GM21381 (cell line): ENCODE measurements around the gene RIBC1.
"Not testable (repeated sequence)": the region's sequence is repeated elsewhere in the genome, so short reads cannot be mapped to it uniquely, and the experiment has no call there.

Experiments
- ATAC-seq: cut with Tn5 transposase; IDR thresholded peaks from one replicate; pipeline ENCODE4 v1.9.1; 2021; ENCODE audit warnings: mild to moderate bottlenecking, moderate library complexity; ENCODE audit not compliant: unreplicated experiment

The RIBC1 gene

DNA sequence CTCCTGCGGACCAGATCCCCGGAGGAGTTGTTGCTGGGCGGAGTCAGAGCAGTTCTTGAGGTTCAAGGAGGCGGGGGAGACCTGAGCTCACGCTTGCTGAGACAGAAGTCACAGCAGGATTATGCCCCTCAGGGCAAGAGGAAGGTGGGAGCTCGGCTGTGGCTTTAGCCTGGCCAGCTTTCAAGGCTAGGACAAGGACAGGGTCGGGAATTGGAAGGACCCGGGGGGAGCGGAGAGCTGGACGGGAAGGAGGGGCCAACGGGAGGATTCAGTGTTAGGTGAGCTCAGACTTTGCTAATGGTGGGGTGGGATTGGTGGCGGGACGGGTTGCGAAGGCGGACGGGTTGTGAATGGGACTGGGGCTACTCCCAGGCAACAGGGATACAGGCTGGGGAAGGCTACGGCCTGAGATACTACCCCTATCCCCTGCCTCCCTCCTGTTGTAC, at the start of gene RIBC1:
RIBC1 (plus strand) TSS at position 13 of the 446 bp plus-strand sequence. CDS start 3,404 bp downstream, outside the sequence.
- no peak for ATAC-seq

DNA sequence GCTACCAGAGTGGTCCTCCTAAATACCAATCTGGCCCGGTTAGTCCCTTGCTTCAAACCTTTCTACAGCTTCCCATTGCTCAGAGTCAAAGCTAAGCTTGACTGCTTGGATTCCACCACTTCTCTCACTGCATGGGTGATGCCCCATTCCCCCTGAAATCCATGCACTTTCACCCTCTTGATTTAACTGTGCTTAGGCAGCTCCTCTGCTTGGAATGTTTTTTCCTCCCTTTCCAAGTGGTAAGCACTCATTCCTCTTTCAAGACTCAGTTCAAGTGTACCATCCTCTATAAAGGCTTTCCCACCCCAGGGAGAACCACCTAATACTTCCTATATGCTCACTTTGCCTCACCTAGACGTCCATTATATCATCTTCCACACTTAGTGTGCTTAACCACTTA, 49.4 kb upstream of the RIBC1 start:
- ATAC-seq: no peak

DNA sequence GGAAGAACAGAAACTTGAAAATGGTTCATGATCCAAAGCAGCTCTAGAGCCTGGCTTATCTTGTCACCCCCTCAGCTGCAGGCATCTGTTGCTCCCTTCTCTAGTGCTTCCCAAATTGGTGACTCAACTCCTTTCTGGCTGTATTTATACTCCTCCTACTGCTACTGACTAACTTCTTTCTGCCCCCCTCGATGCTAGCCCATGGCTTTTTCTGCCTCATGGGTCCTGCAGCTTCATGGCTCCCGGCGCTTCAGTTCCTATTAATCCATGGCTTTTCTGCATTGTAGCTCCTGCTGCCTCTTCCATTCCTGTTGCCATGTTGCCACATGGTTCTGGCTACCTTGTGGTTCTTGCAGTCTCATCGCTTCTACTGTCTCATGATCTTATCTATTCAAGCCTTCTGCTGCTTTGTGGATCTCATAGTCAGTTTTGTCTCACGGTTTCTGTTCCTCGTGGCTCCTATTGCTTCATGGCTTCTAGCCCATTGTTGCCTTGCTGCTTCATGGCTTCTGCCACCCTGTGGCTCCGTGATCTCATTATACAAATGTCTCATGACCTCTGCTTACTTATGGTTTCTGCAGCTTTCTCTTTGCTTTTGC, 48.4 kb upstream of the RIBC1 start:
- ATAC-seq: no peak

DNA sequence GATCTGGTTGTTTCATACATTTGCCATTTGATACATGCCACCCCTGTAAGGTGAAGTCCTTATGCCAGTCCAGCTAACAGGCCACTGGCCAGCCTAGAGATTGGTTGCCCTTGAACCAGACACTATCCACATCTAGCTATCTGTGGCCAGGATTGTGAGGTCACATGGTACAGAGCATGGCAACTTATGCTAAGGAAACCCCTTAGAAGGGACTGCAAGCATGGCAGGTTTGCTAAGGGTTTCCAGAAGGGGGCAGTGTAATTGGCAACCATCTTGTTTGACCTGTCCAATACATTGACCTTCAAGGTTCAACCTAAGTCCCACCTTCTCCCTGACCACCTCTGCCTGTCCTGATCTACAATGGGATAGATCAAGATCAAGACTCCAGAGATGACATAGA, 47.8 kb upstream of the RIBC1 start:
- no peak for ATAC-seq

DNA sequence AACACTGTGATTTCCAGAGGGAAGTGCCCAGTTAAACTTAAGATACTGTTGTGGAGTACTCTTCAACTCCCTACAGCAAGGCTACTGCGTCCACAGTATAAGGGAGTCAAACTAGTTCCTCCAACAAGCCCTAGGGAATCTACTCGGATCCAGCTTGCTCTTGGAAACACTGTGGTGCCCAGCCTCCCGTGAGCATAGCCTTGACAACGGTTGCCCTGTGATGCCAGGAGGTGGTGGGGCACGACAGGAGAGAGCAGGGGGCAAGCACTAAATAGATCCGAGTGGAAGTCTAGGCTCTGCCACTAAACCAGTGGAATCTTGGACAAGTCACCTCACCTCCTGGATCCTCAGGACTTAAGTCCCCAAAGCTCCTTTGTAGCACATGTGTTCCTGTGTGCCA, 45.8 kb upstream of the RIBC1 start:
- no peak for ATAC-seq

DNA sequence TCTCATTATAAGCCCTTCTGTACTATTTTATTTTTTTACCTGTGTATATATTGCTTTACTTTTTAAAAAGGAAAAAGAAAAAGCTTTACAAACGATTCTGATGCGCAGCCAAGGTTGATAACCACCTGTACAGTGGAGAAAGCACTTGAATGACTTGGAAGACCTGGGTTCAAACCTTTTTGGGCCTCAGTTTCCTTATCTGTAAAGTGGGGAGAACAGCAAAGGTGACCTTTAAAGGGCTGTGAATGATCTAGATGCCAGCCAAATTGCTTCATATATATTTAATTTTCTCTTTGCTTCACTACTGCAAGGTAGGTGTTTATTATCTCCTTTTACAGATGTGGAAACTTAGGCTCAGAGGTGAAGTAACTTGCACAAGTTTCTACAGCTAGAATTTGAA, 45.2 kb upstream of the RIBC1 start:
- ATAC-seq: no peak

DNA sequence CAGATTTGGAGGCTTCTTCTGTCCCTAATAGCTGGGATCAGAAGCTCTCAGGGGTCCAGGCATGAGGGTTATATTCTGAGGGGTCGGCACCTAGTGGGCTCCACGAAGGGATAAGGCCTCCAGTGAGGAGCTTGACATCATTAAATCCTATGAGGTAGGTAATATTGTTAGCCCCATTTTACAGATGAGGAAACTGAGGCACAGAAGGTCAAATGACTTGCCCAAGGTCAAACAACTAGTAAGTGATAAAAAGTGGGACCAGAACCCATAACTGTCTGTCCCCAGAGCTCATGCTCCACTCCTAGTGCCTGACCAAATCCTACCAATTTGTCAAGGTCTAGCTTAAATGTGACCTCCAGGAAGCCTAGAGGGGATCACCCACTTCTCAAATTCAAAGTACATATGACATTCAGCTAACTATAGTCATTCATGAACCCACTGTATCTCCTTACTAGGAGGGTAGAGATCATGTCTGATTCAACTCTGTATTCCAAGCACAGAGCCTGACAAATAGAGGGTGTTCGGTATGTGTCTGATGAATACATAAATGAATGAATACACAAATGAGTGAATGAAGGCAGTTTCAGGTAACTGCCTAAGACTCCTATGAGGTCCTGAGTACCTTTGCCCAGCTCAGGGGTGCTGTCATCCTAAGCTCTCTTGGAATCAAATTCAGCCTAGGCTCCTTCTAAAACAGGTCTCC, 43.5 kb upstream of the RIBC1 start:
- ATAC-seq: no peak

DNA sequence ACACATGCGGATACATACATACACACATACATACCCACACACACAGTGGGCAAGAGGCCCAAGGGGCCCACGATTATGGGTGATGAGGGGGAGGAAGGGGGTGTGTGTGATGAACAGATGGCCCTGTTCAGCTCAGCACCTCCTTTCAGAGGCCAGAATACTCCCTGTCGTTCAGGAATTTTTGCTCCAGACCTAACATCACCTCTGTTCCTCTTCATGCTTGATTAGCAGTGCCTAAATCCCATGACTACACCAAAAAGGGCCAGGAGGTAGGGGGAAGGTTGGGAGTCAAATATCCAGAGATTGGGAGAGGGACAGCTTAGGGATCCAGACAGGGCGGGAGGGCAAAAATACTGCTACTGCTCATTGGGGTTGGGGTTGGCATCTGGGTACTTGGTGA, 42.9 kb upstream of the RIBC1 start:
- ATAC-seq: no peak

DNA sequence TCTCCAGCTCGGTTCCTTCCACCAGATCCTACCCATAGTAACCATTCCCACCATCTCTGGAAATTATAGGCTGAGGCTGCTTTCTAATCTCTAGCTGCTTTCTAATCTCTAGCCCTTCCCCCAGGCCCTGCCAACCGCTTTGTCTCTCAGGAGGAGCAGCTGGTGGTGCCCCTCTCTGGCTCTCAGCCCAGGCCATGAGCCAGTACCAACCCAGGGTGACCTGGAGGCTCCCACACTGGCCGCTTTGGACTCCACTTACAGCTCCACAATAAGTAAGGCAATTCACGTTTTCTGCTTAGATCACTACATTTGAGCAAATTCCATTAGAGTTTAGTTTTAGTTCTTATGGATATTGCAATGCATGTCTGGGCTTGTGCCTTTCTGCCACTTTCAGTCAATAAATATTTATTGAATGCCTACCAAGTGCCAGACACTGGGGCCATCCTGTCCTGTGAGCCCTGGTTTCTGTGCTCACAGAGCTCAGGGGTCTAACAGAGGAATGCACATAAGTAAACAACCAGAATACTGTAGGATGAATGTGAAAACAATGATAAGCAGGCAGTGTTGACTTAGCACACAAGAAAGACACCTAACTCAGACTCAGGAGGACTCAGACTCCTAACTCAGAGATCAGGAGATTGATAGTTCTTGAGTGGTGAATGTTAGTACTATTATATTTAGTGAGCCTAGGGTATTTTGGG, 39.1 kb upstream of the RIBC1 start:
- ATAC-seq: no peak

DNA sequence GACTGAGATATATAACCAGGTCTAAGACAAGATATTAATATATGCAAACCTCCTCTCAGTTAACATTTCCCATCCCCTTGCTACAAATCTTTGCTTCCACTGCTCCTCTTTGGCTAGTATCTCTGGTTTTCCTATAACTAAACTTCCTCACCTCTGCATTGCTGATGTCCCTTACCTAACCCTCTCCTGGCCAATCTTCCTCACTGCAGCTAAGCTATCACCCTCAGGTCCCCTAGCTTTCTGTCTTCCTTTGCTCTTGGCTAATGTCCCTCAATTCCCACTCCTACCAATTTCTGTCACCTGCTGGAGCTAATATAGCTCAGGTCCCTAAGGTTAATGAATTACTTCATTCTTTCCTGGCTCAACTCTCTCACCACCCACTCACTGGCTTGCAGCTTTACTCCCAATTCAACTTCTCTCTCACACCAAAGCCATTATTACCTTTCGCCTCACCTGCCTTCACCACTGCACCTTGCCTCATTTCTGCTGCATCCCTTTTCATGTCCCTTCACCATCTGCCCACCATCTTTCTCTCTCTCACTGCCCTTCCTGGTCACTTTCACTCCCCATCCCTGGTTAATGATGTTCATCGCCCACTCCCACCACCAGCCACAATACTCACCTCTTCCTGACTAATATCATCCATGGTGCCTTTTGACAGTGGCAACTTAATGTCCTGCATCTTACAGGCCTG, 26.9 kb upstream of the RIBC1 start:
- no peak for ATAC-seq

DNA sequence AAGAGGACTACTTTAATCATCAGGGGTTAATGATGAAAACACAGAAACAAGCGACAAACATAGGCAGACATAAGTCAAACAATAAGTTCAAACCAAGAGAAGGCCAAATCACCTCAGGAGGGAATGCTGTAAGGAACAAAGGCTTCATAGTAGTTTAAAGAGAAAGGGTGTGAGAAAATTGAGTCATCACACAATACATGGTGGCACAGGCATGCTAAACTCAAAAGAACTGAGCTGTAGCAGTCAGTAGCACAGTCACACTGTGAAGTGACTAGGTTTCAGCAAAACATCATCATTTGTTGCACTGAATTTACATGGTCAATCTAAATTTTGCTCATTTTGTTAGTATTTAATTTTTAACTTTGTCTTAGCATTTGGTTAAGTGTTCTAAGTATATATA, 24.5 kb upstream of the RIBC1 start:
- ATAC-seq: no peak

DNA sequence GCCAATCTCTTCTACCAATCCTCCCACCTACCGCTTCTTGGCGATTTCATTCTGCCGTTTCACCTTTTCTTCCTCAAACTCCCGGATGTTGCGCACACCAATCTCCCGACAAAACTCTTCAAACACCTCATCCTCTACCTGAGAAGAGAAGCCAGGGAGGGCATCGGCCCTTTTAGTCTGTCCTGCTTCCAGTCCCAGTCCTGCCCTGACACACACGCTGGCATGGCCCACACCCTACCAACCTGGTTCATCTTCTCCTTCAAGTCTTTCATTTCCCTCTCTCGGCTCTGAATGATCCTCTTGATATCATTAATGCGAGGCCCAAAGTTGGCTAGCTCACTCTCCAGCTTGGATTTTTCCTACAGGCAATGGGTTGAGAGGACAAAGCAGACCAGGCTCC, 19.1 kb upstream of the RIBC1 start:
- no peak for ATAC-seq

DNA sequence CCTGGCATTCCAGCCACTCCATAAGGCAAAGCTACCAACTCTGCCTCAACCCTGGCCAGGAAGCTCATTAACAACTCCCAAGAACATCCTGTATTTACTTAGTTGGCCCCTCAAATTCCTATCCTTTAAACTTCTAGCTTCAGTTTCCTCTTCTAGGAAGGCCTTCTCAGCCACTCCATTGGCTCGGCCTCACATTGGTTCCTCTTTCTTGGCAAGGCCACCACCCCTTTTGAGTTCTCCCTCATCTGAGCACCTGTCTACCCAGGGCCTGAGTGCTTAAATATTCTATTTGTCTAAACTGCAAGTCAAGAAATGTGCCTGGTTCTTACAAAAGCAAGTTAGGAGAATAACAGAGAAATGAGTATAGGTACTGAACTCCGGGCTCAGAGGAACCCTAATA, 10.2 kb upstream of the RIBC1 start:
- no peak for ATAC-seq

DNA sequence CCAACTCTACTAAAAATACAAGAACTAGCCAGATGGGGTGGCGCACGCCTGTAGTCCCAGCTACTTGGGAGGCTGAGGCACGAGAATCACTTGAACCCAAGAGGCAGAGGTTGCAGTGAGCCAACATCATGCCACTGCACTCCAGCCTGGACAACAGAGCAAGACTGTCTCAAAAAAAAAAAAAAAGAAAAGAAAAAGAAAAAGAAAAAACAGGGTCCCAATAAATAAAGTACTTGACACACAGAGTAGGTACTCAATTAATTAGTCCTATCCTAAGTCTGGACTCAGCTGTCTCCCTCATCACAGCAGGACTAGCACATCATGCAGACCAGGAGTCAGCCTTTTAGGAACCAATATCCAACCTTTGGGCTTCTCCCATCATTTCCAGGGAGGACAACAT, 2.3 kb upstream of the RIBC1 start:
- not testable (repeated sequence) for ATAC-seq

DNA sequence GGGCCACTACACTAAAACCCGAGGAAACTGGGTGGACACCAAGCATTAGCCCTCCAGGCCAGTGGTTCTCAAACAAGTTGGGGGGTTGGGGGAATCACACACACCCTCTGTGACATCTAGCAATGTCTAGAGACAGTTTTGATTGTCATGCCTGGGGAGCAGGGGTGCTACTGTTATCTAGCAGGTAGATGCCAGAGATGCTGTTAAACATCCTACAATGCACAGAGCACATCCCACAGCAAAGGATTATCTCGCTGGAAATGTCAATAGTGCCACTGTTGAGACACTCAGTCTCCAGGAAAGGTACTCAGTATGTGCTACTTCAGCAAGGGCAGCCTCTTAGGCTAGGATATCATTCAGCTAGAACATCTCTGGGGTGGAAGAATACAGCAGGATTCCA, 1.5 kb upstream of the RIBC1 start:
- no peak for ATAC-seq

DNA sequence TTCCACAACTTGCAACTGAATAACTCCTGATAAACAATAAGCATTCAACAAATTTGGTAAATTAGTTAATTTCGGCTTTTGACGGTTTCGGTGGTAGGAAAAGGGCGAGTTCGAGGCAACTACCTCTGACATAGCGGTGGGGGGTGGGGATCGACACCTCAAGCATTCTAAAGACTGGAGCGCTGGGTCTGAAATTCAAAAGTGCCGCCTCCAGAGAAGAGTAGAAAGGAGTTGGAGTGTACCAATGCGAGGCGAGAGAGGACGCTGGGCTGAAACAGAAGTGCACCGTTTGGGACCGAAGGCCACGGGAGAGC, 944 bp upstream of the RIBC1 start:
- peak; percentile 9 for ATAC-seq

DNA sequence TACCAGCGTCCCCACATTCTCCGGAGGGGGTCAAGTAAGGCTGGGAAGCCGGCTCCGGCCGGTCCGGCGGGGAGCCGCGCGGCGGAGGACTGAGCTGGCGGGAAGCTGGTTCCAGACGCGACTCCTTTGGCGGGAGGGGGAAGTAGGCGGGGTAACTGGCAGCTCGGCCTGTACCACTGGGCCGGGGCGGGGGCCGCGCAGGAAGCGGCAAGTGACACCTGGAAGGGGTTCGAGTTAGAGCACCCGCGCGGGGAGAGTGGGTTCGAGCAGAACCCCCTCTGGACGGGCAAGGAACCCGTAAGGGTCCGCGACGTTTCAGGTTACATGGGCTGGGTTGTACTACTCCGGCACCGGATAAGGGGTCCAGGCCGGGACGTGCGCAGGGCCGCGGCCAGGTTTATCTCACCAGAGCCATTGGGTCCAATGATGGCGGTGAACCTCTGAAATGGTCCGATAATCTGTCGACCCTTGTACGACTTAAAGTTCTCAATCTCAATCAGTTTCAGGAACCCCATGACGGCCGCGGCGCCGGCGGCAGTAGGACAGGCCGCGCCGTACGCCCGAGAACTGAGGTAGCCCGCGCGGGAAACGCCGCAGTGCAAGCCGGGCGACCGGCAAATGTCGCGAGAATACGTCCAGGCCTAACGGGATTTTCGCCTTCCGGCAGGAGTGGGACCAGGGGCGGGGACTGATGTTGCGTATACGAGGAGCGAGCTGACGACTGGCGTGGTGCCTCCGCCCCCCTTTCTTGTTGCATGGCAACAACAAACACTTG, 400 bp upstream of the RIBC1 start, which contains the start of gene SMC1A:
SMC1A (minus strand) TSS at position 569 of the 775 bp plus-strand sequence; CDS start at position 515, 54 bp downstream.
- peak; percentile 93 for ATAC-seq

DNA sequence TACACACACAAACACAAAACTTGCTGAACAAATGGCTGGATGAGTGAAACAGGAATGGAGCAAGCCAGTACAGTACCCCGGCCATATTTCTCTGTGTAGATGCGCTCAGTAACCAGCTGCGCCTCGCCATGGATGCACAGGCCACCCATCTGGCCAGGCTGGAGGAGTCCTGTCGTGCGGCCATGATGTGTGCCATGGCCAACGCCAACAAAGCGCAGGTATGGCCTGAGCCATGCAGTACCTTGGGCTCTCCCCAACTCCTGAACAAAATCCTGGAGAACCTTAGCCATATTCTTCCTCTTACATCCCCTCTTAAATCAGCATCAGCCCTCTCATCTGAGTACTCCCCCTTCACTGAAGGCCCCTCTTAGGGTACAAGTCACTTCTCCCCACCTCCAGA, 7.1 kb downstream of the RIBC1 start:
- ATAC-seq: no peak

DNA sequence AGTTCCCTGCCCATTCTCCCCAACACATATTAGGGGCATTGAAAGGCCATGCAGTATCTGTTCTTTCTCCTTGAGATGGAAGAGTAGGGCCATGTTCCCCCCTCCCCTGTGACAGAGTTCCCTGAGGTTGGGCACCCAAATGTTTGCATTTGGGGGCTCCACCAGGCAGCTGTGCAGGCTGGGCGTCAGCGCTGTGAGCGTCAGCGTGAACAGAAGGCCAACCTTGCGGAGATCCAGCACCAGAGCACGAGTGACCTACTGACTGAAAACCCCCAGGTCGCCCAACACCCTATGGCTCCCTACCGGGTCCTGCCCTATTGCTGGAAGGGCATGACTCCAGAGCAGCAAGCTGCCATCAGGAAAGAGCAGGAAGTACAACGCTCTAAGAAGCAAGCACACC, 7.6 kb downstream of the RIBC1 start:
- no peak for ATAC-seq

DNA sequence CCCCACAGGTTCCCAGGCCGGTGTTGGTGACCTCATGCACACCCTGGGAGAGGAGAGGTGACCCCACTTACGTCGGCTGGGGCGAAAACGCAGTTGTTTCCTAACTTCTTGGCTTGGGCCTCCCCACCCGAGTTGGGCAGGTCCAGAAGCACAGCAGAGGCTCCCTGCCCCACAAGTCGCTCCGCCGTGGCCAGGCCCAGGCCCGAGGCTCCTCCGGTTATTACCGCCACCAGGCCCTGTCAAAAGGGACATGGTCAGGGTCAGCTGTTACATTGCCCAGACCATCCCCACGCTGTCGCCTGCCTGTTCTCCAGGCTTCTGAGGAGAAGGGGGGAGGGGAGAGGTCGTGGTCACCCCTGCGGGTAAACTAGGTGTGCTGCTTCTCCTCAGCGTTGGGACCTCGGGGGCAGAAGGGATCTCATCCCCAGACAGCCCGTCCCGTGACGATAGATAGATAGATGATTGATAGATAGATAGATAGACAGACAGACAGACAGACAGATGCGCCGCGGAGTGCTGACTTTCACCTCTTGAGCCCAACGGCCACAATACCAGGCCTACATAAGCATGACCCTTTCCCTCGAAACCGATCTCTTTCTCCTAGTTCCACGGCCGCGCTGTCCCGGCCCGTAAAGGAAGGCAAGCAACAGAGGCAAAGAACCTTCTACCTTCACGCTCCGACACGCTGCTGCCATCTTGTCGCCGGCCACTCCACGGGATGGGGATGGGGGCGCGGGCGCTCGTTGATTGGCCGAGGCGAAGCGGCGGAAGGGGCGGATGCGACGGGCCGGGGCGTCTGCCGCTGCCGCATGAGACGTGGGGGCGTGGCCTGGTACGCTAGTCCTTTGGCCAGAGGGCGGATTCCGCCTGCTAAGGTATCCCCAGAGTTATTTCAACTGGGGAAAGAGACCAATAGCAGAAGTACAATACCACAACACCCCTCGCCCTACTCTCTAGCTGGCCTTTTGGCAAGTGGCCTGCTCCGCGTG, 11.3 kb downstream of the RIBC1 start, which contains the start of gene HSD17B10:
HSD17B10 (minus strand) TSS at position 720 of the 989 bp plus-strand sequence; CDS start at position 695, 25 bp downstream.
- peak; percentile 95 for ATAC-seq
